ENCODE measurements around the gene COPS6.
A peak's percentile ranks its signal among the peaks of the same experiment; 100 is the strongest.

COPS6 gene

DNA sequence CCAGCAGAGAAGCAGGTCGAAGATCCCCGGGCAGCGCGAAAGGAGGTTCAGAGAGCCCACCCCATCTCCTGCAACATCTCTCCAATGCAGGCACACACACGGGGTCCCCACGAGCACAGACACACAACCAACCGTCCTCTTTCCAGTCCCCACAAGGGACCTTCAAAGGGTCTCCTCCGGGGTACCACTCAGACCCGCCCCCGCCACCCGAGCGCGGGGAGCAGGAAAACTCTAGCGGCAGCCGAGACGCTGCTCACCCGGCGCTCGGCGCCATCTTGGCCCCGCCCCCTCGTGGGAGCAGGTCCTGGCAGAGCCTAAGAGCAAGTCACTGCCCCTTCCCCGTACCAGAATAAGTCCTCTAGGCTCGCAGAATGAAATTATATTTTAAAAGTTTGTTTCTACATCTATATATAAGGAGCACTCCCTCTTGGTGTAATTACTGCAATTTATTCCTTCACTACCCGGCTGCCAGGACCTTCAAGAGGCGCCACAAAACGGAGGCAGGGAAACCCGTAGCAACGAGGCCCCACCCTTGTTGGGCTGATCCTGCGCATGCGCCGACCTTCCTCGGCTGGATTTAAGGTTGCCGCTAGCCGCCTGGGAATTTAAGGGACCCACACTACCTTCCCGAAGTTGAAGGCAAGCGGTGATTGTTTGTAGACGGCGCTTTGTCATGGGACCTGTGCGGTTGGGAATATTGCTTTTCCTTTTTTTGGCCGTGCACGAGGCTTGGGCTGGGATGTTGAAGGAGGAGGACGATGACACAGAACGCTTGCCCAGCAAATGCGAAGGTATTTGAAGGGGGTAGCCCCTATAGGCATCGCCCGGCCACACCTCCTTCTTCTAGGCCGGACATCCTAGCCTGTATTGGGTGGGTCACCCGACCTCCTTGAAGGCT lies 30.6 kb downstream of the COPS6 start, which contains the start of the genes CNPY4 and TAF6:
CNPY4 (plus strand) TSS at position 563 of the 898 bp plus-strand sequence; CDS start at position 674, 111 bp downstream.
TAF6 (minus strand) TSS at position 287 of the 898 bp plus-strand sequence. CDS start 5,149 bp downstream, outside the sequence.
- H3K27ac ChIP-seq = peak within 1 kb of the TSS; percentile 88
- H3K27me3 ChIP-seq = no peaks in the 10 kb centered on the region
- H3K9me3 ChIP-seq = no peaks in the 10 kb centered on the region
- H3K36me3 ChIP-seq = no peaks in the 10 kb centered on the region
- H3K4me1 ChIP-seq (ENCODE audit: control insufficient read depth in 1 of 2, insufficient read depth in 1 of 2, low read depth in 1 of 2, low read length in 1 of 2) = peaks cover 25 to 26% of the 10 kb centered on the region in 2 experiments
- H3K4me3 ChIP-seq (ENCODE audit: low read depth in 1 of 2, low read length in 1 of 2) = peak within 1 kb of the TSS; percentile 83 to 86
- TF ChIP-seq, protein P1, sequence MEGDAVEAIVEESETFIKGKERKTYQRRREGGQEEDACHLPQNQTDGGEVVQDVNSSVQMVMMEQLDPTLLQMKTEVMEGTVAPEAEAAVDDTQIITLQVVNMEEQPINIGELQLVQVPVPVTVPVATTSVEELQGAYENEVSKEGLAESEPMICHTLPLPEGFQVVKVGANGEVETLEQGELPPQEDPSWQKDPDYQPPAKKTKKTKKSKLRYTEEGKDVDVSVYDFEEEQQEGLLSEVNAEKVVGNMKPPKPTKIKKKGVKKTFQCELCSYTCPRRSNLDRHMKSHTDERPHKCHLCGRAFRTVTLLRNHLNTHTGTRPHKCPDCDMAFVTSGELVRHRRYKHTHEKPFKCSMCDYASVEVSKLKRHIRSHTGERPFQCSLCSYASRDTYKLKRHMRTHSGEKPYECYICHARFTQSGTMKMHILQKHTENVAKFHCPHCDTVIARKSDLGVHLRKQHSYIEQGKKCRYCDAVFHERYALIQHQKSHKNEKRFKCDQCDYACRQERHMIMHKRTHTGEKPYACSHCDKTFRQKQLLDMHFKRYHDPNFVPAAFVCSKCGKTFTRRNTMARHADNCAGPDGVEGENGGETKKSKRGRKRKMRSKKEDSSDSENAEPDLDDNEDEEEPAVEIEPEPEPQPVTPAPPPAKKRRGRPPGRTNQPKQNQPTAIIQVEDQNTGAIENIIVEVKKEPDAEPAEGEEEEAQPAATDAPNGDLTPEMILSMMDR (IDR thresholded peaks at IDR 0.05) = peak; percentile 78

DNA sequence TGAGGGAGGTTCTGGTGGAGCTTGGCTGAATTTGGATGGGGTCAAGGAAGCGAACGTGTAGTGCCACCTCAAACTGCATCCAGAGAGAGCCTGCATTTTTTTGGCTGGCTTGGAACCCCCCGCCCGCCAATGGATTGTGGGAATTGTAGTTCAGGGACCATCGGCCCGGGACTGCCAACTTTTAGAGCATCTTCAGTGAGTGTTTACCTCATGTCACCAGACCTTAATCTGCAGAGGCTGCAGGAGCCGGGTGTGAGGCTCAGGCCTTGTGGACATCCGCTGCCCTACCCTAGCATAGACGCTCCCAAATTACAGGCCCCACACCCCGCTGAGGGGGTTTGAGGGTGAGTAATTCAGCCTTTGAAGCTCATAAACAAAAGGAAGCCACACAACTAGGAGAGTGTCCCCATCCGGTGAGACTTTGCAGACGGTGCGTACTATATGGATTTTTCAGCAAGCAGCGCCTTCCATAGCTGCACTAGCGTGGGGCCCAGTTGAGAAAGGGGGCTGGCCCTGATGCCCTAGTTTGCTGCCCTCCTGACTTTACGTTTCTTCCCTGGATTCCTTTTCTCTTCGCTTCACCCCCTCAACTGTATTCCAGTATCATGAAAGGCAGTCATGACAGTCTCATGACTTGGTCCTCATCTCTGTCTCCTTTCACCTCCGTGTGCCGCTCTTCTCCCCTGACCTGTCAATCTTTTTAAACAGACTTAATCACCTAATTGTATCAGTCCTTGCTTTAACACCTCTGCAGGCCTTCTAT lies 31.4 kb downstream of the COPS6 start:
- peak overlapping the region; percentile 88 for H3K27ac ChIP-seq
- TF ChIP-seq, protein P1 (IDR thresholded peaks at IDR 0.05) = no peak
- H3K27me3 ChIP-seq = no peaks in the 10 kb centered on the region
- H3K4me1 ChIP-seq (ENCODE audit: control insufficient read depth in 1 of 2, insufficient read depth in 1 of 2, low read depth in 1 of 2, low read length in 1 of 2) = peaks cover 33 to 34% of the 10 kb centered on the region in 2 experiments
- H3K9me3 ChIP-seq = no peaks in the 10 kb centered on the region
- H3K4me3 ChIP-seq (ENCODE audit: low read depth in 1 of 2, low read length in 1 of 2) = peak overlapping the region; percentile 83 to 86
- H3K36me3 ChIP-seq = no peaks in the 10 kb centered on the region

DNA sequence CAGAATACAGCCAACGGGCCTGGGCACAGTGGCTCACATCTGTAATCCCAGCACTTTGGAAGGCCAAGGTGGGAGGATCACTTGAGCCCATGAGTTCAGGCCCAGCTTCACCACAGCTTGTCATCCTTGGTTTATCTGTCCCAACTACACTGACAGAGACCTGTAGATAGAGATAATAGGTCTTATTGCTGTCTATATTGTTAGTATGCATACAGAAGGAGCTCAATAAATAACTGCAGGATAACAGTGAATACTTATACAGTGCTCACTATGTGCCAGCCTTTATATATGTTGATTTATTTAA lies 31.9 kb downstream of the COPS6 start:
- H3K4me1 ChIP-seq (ENCODE audit: control insufficient read depth in 1 of 2, insufficient read depth in 1 of 2, low read depth in 1 of 2, low read length in 1 of 2) = peaks cover 38 to 39% of the 10 kb centered on the region in 2 experiments
- H3K9me3 ChIP-seq = no peaks in the 10 kb centered on the region
- no peaks in the 10 kb centered on the region for H3K36me3 ChIP-seq
- no peak overlapping the region for H3K4me3 ChIP-seq (ENCODE audit: low read depth in 1 of 2, low read length in 1 of 2)
- TF ChIP-seq, protein P1 (IDR thresholded peaks at IDR 0.05) = no peak
- H3K27me3 ChIP-seq = no peaks in the 10 kb centered on the region
- H3K27ac ChIP-seq = peak overlapping the region; percentile 88

DNA sequence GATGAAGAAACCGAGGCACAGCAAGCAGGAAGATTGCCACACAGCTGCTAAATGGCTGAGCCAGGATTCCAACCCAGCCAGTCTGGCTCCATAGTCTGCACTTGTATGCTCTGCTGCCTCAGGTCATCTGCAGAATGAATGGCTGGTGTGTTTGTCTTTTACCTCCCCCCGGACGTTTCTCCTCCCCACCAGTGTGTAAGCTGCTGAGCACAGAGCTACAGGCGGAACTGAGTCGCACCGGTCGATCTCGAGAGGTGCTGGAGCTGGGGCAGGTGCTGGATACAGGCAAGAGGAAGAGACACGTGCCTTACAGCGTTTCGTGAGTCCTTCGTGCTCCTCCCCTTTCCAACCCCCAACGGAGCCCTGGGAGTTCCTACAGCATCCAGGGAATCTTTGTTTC lies 33.3 kb downstream of the COPS6 start:
- Histone ChIP-seq H3K27ac (no peak overlapping the region), H3K36me3 (no peaks in the 10 kb centered on the region), H3K27me3 (no peaks in the 10 kb centered on the region), H3K9me3 (no peaks in the 10 kb centered on the region), H3K4me3 (ENCODE audit: low read depth in 1 of 2, low read length in 1 of 2) (no peak overlapping the region), H3K4me1 (ENCODE audit: control insufficient read depth in 1 of 2, insufficient read depth in 1 of 2, low read depth in 1 of 2, low read length in 1 of 2) (peaks cover 45 to 50% of the 10 kb centered on the region in 2 experiments)
- TF ChIP-seq, protein P1 (IDR thresholded peaks at IDR 0.05) = no peak

DNA sequence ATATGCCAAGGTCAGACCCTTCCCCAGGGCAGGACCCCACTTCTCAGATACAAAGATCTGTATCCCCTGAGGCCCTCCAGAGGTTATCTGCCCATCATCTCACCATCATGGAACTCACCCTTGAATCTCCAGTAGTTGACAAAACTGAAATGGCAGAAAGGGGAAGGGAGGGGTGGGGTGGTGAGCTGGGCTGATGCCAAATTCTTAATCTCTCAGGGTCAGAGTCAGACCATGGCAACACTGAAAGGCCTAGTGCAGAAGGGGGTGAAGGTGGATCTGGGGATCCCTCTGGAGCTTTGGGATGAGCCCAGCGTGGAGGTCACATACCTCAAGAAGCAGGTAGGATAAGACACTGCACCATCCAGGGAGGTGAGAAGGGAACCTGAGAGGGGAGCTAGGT lies 33.8 kb downstream of the COPS6 start:
- H3K27ac ChIP-seq = no peak overlapping the region
- H3K36me3 ChIP-seq = no peaks in the 10 kb centered on the region
- TF ChIP-seq, protein P1 (IDR thresholded peaks at IDR 0.05) = no peak
- no peaks in the 10 kb centered on the region for H3K27me3 ChIP-seq
- peaks cover 46 to 53% of the 10 kb centered on the region in 2 experiments for H3K4me1 ChIP-seq (ENCODE audit: control insufficient read depth in 1 of 2, insufficient read depth in 1 of 2, low read depth in 1 of 2, low read length in 1 of 2)
- H3K4me3 ChIP-seq (ENCODE audit: low read depth in 1 of 2, low read length in 1 of 2) = no peak overlapping the region
- H3K9me3 ChIP-seq = no peaks in the 10 kb centered on the region

All from neutrophil (primary cell).